HEK293T (cell line): ENCODE data around the gene KDM2A.
"Not testable (repeated sequence)": the region's sequence is repeated elsewhere in the genome, so short reads cannot be mapped to it uniquely, and the experiment has no call there.

Experiments
- CTCF ChIA-PET: fragments of 350-600 bp; formaldehyde crosslinking; extraction: SDS; loops from one replicate; lab custom pipeline; 2021; ENCODE audit warnings: antibody characterized with exemption, inconsistent platforms; lab: Yijun Ruan, JAX
- POLR2A ChIA-PET: fragments of 350-600 bp; formaldehyde crosslinking; extraction: SDS; loops from one replicate; lab custom pipeline; 2020; ENCODE audit warnings: antibody characterized with exemption, inconsistent platforms; lab: Yijun Ruan, JAX
- DNase-seq: peaks from one replicate; pipeline ENCODE4 v3.0.0; 2012; ENCODE audit warnings: mixed read lengths; ENCODE audit errors: extremely low spot score
- ARNT ChIP-seq: fragments of 450-650 bp; IDR thresholded peaks from 2 replicates; pipeline ENCODE4 v1.6.1; 2017; ENCODE audit warnings: mild to moderate bottlenecking
- BHLHE40 ChIP-seq: fragments of 450-650 bp; IDR thresholded peaks from 2 replicates; pipeline ENCODE4 v1.6.1; 2016; ENCODE audit warnings: mild to moderate bottlenecking, moderate library complexity, borderline replicate concordance
- ELF4 ChIP-seq: fragments of 450-650 bp; IDR thresholded peaks from 2 replicates; pipeline ENCODE4 v1.6.1; 2017; ENCODE audit warnings: antibody characterized with exemption
- FOXA1 ChIP-seq: fragments of 450-650 bp; IDR thresholded peaks from 2 replicates; pipeline ENCODE4 v1.6.1; 2016; ENCODE audit warnings: mild to moderate bottlenecking
- FOXK2 ChIP-seq: fragments of 450-650 bp; IDR thresholded peaks from 2 replicates; pipeline ENCODE4 v1.6.1; 2016; ENCODE audit warnings: mild to moderate bottlenecking
- FOXM1 ChIP-seq: fragments of 450-650 bp; IDR thresholded peaks from 2 replicates; pipeline ENCODE4 v1.6.1; 2017; ENCODE audit warnings: mild to moderate bottlenecking, borderline replicate concordance
- HDGF ChIP-seq: fragments of 450-650 bp; IDR thresholded peaks from 2 replicates; pipeline ENCODE4 v1.6.1; 2017; ENCODE audit warnings: antibody characterized with exemption, borderline replicate concordance
- L3MBTL2 ChIP-seq: fragments of 450-650 bp; conservative IDR thresholded peaks from 2 replicates; pipeline ENCODE4 v1.6.1; 2016; ENCODE audit warnings: mild to moderate bottlenecking
- LEF1 ChIP-seq: fragments of 450-650 bp; IDR thresholded peaks from 2 replicates; pipeline ENCODE4 v1.6.1; 2017; ENCODE audit warnings: mild to moderate bottlenecking, borderline replicate concordance
- NFRKB ChIP-seq: fragments of 450-650 bp; IDR thresholded peaks from 2 replicates; pipeline ENCODE4 v1.6.1; 2016; ENCODE audit warnings: mild to moderate bottlenecking, moderate library complexity
- SP1 ChIP-seq: fragments of 450-650 bp; IDR thresholded peaks from 2 replicates; pipeline ENCODE4 v1.6.1; 2017
- SUZ12 ChIP-seq: fragments of 450-650 bp; IDR thresholded peaks from 2 replicates; pipeline ENCODE4 v1.6.1; 2016; ENCODE audit warnings: mild to moderate bottlenecking
- TARDBP ChIP-seq: fragments of 450-650 bp; IDR thresholded peaks from 2 replicates; pipeline ENCODE4 v1.6.1; 2016
- ZNF384 ChIP-seq: fragments of 450-650 bp; IDR thresholded peaks from 2 replicates; pipeline ENCODE4 v1.6.1; 2016
- TF ChIP-seq, protein P1 (sequence below): fragments of 450-650 bp; IDR thresholded peaks from 2 replicates; pipeline ENCODE4 v1.6.1; 2016

KDM2A gene

GRCh38 chr11:67255864-67256263, 136.8 kb downstream of the KDM2A start:
- ChIA-PET POLR2A (no interaction called here), CTCF (no interaction called here)
- DNase-seq: no peak
- no peak for TF ChIP-seq BHLHE40
- TF ChIP-seq SUZ12: no peak
- no peak for TF ChIP-seq TARDBP
- TF ChIP-seq FOXM1: no peak
- TF ChIP-seq ZNF384: no peak
- no peak for TF ChIP-seq LEF1
- TF ChIP-seq SP1: no peak
- TF ChIP-seq L3MBTL2: no peak

DNA sequence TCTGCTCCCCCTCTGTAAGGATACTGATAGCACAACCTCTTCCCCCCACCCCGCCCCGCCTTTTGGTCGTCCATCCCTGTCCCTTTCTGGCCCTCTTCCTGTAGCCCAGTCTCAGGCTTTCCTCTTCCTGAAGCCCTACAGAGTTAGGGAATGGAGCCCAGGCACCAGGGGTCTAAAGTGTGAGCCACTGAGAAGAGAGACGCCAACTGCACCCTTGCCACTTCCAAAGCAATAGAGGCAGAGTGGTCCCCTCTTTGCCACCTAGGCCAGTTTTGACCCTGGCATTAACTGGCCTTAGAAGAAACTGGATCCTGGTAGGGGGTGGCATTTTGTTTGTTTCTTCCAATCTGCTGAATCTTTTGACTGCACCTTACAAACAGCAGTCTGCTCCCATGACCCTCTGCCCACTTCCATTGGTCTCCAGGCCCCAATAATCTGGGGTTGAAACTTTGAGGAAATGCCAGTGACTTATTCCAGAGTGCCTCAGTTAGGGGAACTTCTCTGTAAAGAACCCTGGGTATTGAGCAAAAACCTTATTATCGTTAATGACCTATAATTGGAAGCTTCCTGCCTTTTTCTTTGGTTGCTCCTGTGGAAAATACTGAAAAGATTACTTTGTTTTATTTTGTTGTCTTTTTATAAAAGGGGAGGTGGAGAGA, 137.5 kb downstream of the KDM2A start:
- TF ChIP-seq HDGF (no peak), TARDBP (no peak), BHLHE40 (no peak), FOXA1 (no peak), L3MBTL2 (no peak), SP1 (no peak), FOXM1 (no peak), LEF1 (no peak), FOXK2 (no peak), SUZ12 (no peak), ARNT (no peak)
- CTCF ChIA-PET: interaction anchor here (0.6 kb wide), 1 partner anchor 273 kb away, joined by 8 read pairs; no protein-coding TSS in a partner anchor
- no peak for DNase-seq
- POLR2A ChIA-PET: no interaction called here

DNA sequence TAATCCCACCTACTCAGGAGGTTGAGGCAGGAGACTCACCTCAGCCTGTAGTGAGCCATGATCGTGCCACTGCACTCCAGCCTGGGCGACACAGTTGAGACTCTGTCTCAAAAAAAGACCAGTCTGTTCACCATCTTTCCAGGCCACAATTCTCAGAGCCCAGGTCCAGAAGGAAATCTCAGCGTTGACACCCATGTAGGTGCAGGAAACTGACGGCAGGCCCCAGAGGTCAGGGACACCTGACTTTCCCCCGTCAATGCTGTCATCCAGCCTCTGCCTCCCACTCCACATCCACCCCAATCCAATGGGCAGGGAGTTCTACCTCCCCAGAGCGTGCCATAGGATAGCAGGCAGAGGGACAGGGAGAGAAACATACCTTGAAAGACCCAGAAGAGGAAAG, 141.3 kb downstream of the KDM2A start:
- no peak for DNase-seq
- CTCF ChIA-PET: no interaction called here
- POLR2A ChIA-PET: no interaction called here
- TF ChIP-seq BHLHE40: no peak
- no peak for TF ChIP-seq L3MBTL2
- no peak for TF ChIP-seq FOXK2

DNA sequence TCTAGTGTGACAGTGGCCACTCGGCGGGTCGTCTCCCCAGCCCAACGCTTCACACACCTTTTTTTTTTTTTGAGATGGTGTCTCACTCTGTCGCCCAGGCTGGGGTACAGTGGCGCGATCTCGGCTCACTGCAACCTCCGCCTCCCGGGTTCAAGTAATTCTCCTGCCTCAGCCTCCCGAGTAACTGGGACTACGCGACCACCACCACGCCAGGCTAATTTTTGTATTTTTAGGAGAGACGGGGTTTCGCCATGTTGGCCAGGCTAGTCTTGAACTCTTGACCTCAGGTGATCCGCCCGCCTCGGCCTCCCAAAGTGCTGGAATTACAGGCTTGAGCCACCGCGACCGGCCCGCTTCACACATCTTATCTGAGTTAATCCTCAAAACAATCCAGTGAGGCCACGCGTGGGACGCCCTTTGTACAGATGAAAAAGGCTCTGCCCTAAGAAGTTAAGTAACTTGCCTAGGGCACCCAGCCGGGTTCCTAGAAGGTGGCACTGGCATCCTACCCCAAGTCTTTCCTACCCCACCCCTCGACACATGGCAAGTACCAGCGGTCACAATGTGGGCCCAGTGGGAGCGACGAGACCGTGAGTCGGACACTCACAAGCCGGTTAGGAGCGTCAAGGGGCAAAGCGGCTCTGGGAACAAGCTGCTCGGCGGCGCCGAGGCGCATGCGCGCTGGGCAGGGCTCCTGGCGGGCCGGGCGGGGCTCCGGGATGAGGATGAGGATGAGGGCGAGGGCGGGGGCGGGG, 142.0 kb downstream of the KDM2A start:
- ChIA-PET CTCF (interaction anchor here (0.6 to 3.3 kb wide), 9 partner anchors 8 to 375 kb away, joined by 3 to 22 read pairs (median 5); partner anchors contain the start of gene SSH3), POLR2A (interaction anchor here (0.9 to 3.1 kb wide), 2 partner anchors 27 to 56 kb away, joined by 4 to 28 read pairs; no protein-coding TSS in a partner anchor)
- not testable (repeated sequence) for DNase-seq

- POLR2A ChIA-PET: interaction anchor here (0.9 to 3.1 kb wide), 2 partner anchors 27 to 56 kb away, joined by 4 to 28 read pairs; no protein-coding TSS in a partner anchor
Observed at GRCh38 chr11:67261640-67261945, 142.5 kb downstream of the KDM2A start.

DNA sequence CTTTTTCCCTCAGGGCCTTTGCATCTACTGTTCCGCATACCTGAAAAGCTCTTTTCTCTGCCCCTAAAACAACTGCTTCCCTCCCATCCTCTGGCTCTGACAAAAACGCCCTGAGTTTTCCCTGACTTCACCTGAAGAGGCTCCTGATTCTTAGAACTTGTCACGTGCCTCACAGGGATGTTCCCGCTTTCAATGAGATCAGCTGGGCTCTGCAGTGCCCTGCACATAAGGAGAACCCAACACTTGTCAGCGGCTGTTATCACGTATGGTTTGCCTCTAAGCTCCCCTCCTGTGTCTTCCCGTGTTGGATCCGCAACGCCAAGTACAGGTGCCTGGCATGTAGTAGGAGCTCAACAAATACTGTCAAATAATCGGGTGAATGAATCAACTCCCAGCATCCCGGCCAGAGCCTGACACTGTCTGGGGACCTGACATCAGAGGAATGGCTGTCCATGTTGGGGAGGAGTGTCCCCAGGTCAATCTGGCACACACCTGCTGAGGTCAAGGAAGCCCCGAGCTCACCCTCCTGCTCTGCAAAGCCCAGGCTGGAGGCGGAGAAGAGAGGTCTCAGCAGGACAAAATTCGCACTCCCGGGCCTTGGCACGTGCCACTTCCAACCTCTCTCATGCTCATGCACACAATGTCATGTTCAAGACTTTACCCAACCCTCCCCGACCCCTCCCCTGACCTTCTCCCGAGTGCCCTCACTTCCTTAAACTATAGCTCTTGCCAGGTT, 143.1 kb downstream of the KDM2A start:
- TF ChIP-seq SUZ12: no peak
- no peak for DNase-seq
- ChIA-PET CTCF (interaction anchor here (0.5 to 3.3 kb wide), 16 partner anchors 9 to 376 kb away, joined by 3 to 22 read pairs (median 4); partner anchors contain the start of genes POLD4 and SSH3), POLR2A (interaction anchor here (0.9 to 3.1 kb wide), 2 partner anchors 26 to 55 kb away, joined by 4 to 28 read pairs; no protein-coding TSS in a partner anchor)

More at GRCh38 chr11:67261640-67261945, 142.5 kb downstream of the KDM2A start:
- TF ChIP-seq FOXK2: no peak
- no peak for TF ChIP-seq NFRKB
- TF ChIP-seq SUZ12: no peak
- no peak for DNase-seq
- CTCF ChIA-PET: interaction anchor here (0.6 to 3.3 kb wide), 15 partner anchors 8 to 376 kb away, joined by 3 to 22 read pairs (median 4); partner anchors contain the start of genes POLD4 and SSH3

DNA sequence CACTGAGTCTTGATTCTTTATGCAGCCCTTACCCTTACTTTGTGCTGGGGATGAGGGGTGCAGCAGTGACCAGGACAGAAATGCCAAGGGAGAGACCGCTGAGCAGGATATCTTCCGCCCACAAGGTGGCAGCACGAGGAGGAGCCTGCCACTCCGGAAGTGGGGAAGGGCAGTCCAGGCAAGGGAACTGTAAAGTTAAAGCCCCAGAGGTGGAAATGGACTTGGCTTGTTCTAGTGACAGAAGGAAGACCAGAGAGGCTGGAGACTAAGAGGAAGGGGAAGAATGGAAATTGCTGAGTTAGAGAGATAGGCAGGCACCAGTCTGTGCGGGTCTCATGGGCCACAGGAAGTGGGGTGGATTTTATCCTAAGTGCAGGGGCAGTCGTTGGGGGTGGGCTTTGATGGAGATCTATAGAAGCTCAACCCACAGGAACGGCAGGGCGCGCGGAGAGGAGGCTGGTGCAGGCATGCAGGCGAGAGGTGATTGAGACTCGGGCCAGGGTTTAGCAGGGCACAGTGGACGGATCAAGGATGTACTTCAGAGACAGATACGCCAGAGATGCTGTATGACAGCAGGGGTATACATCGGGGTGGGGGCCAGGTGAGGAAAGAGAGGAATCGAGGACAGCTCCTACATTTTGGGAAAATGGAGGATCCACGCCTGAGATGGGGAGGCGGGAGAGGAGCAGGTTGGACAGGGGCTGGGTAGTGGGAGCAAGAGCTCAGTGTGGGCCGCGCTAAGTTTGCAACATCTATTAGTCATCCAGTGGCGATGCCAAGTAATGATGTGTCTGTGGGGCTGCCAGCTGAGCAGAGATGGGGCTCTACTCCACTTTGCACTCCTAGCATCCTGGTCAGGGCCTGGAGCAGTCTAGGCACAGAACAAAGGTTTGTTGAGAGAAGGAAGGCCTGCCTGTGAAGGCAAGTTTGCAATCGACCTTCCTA, 143.9 kb downstream of the KDM2A start:
- CTCF ChIA-PET: interaction anchor here (0.5 to 3.3 kb wide), 10 partner anchors 10 to 184 kb away, joined by 3 to 22 read pairs (median 4); partner anchors contain the start of gene POLD4
- POLR2A ChIA-PET: interaction anchor here (3.1 kb wide), 1 partner anchor 54 kb away, joined by 28 read pairs; no protein-coding TSS in a partner anchor
- TF ChIP-seq ZNF384 (no peak), ARNT (no peak), LEF1 (no peak), FOXK2 (no peak), L3MBTL2 (no peak), BHLHE40 (no peak), SUZ12 (no peak), TARDBP (no peak), ELF4 (peak; percentile 71)
- TF ChIP-seq, protein P1, sequence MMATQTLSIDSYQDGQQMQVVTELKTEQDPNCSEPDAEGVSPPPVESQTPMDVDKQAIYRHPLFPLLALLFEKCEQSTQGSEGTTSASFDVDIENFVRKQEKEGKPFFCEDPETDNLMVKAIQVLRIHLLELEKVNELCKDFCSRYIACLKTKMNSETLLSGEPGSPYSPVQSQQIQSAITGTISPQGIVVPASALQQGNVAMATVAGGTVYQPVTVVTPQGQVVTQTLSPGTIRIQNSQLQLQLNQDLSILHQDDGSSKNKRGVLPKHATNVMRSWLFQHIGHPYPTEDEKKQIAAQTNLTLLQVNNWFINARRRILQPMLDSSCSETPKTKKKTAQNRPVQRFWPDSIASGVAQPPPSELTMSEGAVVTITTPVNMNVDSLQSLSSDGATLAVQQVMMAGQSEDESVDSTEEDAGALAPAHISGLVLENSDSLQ: peak; percentile 67; the same call in 1 of the 2 replicates
- peak; percentile 85 for DNase-seq
